Right hindlimb (tissue), 1 donor: ENCODE data around the gene CAP1.
A peak's percentile ranks its signal among the peaks of the same experiment; 100 is the strongest.
"Not testable (repeated sequence)": the region's sequence is repeated elsewhere in the genome, so short reads cannot be mapped to it uniquely, and the experiment has no call there.

ENCODE experiments used
- DNase-seq: peaks from one replicate; pipeline ENCODE4 v3.0.0-alpha.2; 2018

CAP1 gene, protein sequence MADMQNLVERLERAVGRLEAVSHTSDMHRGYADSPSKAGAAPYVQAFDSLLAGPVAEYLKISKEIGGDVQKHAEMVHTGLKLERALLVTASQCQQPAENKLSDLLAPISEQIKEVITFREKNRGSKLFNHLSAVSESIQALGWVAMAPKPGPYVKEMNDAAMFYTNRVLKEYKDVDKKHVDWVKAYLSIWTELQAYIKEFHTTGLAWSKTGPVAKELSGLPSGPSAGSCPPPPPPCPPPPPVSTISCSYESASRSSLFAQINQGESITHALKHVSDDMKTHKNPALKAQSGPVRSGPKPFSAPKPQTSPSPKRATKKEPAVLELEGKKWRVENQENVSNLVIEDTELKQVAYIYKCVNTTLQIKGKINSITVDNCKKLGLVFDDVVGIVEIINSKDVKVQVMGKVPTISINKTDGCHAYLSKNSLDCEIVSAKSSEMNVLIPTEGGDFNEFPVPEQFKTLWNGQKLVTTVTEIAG

DNA sequence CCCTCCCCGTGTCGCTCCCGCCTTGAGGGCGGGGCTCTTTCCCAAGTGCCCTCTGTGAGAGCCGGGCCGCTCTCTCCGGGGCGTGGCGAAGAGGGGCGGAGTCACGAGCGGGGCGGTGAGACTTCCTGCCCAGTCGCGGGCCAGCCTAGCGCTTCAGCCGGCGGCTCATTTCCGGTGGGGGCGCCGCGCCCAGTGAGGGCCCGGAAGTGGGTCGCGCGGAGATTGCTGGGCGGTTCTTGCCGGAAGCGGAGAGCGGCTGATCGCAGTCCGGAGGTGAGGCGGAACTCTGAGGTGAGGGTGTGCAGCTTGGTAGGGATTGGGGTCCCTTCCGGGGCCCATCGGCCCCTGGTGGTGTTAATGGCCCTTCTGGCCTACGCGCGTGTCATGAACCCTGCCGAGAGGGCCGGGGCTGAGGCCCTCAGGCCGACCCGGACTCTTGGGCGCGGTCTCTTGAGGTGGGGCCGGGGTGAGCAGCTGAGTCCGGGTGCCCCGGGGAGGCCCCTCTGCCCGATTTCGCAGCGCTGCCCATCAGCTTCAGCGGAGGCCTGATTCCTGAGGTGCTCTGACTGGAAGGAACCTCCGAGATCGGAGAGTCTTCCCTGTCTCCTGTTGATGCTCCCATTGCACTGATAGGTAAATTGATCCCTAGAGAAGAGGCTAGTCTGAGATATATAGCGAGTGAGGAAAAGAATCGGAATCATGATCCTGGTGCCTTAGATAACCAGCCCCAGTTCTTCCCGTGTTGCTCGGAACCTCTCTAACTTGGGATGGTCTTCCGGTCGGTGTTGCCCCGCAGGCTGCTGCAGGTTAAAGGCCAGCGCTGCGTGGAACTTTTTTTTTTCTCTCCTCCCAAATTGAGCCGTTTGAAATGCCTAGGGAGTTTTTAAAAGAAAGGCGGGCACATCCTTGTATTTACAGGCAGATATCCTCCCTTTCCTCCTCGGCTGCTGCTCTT lies at the start of gene CAP1:
Gene CAP1, plus strand, starts transcription at position 219 of the 955 bp plus-strand sequence. CDS start 18,618 bp downstream, outside the sequence.
- DNase-seq: peak; percentile 100

DNA sequence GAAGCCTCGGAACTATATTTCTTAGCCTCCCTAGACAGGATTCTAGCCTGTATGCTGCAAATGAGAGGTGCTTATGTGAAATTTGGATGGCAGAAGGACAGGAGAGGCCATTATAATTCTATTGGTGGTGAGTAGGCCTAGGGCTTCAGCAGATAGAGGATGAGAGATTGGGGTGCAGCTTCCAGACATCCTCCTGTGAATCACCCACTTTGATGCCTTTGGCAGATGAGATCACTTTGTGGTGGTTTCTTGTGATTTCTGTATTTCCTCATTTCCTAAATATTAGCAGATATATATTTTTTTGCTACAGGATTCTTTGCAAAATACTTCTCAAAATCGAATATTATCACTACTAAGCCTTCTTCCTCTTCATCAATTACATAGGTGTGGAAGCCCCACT lies 48.3 kb upstream of the CAP1 start:
- DNase-seq: no peak

DNA sequence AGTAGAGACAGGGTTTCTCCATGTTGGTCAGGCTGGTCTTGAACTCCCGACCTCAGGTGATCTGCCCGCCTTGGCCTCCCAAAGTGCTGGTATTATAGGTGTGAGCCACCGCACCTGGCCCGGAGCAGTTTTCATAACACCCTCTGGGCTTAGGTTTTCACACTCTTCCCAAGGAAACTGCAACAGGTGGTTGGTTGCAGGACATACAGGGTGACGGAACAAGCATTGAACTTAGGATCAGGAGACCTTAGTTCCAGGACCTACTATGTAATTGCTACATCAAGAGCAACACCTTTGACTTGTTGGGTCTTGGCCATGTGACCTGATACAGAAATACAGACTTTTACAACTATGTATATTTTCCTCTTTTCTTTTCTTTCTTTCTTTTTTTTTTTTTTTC lies 47.6 kb upstream of the CAP1 start:
- DNase-seq: no peak

DNA sequence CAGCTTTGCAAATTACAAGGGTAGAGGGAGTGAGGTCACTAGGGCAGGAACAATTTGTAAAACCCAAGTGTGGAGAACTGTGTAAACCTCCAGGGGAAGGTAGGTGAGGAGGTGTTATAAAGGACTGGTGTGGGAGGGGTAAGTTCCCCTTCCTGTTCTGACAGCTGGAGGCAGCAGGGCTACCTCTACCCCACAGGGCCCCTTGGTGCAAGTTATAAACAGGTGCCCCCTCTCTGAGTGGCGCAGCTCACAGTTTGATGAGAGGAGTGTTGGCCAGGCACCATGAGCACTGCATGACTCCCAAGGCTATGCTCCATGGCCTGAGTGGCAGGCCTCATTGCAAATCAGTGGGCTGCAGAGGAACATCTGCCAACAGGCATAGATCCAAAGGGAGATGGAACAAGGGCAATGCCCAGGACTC lies 44.5 kb upstream of the CAP1 start:
- no peak for DNase-seq

DNA sequence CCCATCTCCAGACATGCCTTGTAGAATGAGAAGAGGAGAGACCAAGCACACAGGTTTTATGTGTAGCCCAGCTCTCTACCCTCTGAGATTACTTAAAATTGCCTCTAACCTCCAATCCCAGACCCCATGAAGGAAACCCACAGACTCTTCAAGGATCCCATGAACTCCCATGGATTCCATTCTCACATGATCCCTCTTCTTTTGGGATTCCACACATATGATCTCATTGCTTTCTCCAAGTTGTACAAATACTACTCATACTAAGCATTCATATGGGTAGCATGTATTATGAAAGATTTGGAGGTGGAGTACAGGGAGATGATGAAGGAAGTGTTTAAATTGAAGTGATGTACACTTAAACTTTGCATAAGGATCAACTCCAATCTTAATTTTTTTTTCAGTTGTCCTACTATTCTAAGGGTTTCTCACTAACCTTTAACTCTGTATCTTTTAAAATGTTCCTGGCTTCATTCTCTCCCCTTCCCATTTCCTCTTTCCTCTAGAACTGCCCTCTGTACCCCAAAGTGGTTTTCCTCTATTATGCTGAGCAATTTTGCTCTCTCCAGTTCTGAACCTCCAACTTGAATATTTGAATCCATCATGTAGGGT lies 44.0 kb upstream of the CAP1 start:
- DNase-seq: no peak

DNA sequence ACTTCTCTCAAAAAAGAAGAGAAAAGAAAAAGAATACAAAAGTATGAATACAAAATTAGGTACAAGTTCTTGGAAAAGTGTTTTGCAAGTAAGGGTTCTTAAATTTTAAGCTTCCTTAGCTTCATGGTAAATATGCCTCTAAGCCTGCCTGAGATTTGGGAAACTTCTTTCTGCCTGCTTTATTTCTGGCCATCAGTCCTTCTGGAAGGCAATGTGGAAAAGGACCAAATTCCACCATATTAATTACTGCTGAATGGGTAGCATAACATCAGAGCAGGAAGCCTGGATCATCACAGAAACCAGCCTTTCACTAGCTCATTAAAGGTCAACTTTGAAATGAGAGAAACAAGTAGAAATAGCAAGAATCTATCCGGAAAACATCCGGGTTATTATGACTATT lies 39.1 kb upstream of the CAP1 start:
- no peak for DNase-seq

DNA sequence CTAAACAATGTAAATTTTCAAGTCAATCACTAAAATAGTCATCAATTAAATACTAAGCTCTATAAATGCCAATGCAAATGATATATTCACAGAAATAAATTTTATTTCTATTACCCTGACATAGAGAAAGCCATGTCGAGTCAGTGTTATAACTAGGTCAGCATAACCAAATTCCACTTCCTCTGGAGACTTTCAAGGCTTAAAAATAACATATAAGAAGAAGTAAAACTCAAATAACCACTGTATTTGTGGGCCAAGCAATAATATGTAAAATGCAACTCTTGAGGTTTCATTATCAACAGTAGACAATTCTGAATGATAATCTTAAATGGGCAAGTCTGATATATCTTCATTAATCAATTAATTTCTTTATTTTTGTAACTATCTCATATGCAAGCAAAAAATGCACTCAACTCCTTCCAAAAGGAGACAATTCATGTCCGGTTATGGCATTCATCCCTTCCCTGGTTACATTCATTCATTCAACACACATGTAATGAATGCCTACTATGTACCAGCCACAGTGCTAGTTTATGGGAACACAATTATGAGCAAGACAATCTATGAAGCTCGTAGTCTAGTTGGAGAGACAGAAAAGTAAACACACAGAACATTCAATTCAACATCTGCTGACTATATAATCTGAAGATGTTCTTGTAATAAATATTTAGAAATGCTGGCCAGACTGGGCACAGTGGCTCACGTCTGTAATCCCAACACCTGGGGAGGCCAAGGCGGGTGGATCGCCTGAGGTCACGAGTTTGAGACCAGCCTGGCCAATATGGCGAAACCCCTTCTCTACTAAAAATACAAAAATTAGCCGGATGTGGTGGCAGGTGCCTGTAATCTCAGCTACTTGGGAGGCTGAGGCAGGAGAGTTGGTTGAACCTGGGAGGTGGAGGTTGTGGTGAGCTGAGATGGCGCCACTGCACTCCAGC lies 37.1 kb upstream of the CAP1 start:
- no peak for DNase-seq

DNA sequence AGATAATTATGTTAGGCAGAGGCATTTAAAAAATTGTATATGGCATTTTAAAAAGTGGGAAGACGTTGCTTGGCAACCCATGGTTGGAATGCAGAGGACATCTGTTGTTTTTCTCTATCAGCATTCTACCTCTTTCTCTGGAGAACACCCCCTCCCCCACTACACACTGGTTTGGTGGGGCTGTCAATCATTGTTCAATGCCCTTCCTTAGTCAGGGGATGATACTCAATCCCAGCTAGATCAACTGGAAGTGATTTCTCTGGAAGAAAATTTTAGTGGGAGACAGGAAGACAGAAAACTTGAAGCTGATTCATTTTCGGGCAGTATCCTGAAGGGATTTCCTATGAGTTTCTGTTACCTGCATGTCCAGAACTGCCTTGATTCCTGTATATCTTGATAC lies 35.7 kb upstream of the CAP1 start:
- DNase-seq: no peak

DNA sequence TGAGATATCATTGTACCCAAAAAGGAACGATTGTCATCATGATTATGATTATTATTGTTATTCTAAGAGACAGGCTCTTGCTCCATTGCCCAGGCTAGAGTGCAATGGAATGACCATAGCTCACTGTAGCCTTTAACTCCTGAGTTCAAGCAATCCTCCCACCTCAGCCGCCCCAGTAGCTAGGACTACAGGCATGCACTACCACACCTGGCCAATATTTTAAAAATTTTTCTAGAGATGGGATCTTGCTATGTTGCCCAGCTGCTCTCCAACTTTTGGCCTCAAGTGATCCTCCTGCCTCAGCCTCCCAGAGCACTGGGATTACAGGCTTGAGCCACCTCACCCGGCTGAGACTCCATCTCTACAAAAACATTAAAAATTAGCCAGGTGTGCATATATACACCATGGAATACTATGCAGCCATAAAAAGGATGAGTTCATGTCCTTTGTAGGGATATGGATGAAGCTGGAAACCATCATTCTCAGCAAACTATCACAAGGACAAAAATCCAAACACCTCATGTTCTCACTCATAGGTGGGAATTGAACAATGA lies 33.0 kb upstream of the CAP1 start:
- DNase-seq: not testable (repeated sequence)

DNA sequence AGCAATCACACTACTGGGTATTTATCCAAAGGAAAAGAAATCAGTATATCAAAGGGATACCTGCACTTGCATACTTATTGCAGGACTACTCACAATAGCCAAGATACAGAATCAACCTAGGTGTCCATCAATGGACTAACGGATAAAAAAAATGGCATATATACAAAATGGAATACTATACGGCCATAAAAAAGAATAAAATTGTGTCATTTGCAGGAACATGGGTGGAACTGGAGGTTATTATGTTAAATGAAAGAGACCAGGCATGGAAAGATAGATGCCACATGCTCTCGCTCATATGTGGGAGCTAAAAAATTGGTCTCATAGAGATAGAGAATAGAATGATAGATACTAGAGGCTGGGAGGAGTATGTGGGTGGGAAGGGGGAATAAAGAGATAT lies 29.3 kb upstream of the CAP1 start:
- no peak for DNase-seq

DNA sequence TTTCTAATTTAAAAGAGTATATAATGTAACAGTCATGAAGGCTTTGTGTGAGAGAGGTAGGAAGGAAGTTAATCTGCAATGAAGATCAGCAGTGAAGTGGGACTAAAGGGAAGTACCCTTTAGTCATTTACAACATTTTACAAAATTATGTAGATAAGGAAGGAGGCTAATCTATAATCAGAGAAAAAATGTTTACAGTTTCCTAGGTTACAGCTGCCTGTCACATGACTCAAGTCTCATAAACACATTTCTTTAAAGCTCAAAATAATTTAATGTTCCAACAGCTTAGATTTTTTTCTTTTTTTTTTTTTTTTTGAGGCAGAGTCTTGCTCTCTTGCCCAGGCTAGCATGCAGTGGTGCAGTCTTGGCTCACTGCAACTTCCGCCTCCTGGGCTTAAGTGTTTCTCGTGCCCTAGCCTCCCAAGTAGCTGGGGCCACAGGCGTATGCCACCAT lies 26.2 kb upstream of the CAP1 start:
- no peak for DNase-seq

DNA sequence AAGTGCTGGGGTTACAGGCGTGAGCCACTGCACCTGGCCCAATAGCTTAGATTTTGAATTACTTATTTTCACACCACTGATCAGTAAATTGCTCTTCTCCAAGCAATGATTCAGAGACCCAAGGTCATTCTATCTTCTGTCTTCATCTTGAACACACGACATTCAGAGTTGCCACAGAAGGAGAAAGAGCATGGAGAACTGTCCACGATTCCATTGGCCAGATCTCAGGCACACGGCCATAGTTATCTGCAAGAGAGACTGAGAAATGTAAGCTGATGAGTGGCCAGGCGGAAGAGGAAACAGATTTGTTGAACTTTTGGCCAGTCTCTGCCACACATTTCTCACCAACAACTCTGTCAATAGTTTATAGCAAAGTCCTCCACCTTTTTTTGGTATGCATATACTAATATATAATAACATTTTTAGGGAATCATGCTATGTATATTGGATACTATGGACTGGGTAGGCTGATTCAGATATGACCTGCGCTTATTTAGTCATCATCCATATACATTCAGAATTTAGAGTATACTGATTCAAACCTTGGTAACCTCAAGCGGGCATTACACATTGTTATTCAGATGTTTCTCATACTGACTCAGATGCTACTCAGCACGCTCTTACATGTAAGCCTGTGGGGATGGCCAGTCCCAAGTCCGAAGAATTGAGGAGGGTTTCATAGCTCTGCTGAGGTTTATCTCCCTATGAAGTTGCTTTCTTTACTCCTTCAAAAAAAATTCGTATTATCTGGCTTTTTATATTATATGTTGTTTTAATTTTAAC lies 25.5 kb upstream of the CAP1 start:
- DNase-seq: no peak

DNA sequence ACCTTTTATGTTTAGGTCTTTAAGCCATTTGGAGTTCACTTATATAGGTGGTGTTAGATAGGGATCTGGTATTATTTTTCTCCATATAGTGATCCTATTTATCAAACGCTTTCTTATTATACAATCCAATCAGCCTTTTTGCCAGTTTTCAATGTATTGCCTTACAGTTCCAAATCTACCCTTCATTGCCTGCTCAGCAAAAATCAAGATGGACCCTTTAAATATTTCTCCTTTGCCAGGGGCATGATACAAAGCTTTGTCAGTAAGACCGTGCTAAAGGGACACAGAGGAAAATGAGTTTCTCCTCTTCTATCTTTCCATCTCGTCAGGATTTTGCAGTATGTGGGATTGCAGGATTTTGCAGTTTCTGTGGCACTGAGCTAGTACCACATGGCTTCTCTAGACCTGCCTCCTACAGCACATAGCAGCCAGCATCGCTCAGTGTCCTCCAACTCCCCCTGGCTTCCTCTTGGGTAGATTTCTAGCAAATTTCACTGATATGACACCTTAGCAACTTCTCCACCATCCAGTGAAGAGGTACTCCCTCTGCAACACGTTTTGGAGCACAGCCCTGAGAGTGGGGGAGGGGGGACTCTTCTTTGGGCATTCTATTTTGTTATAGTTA lies 22.5 kb upstream of the CAP1 start:
- DNase-seq: no peak

DNA sequence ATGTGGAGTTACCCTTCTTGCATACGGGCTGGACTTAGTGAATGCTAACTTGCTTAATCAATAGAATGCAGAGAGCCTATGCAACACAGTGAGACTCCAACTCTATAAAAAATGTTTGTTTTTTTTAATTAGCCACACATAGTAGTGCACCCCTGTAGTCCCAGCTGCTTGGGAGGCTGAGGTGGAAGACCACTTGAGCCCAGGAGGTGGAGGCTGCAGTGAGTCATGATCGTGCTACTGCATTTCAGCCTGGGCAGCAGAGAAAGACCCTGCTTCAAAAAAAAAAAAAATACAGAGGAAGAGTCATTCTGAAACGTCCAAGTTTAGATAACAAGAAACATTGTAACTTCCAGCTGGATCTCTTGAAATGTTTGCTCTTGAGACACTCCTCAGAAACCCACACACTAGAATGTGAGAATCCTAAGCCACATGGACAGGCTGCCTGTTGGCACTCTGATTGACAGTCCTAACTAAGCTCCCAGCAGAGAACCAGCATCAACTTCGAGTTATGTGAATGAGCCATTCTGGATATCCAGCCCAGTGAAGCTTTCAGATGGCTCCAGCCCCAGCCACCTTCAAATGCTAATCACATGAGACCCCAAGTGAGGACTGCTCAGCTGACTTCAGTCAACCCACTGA lies 20.0 kb upstream of the CAP1 start:
- DNase-seq: no peak

DNA sequence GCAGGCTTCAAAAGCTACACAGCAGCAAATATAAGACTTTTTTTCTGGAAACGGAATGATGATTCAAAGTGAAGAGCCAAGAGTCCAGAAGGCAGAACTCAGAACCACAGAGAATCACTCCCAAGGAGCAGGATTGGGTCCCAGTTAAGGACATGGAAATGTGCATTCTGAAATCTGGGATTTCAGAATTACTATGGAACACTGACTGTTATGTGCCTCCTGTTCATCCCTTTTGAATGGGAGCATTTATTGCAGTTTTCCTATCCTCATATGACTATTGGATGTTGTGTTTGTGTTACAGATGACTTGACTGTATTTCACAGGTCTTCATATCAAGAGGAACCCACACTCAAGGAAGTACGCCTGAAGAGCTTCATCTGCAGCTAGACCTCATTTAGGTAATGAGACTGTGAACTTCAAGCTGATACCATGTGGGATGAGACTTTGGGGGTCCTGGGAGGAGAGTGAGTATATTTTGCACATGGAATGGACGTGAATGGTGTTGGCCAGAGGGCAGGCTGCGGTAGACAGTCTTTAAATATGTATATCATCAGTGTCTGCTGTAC lies 17.1 kb upstream of the CAP1 start:
- no peak for DNase-seq

DNA sequence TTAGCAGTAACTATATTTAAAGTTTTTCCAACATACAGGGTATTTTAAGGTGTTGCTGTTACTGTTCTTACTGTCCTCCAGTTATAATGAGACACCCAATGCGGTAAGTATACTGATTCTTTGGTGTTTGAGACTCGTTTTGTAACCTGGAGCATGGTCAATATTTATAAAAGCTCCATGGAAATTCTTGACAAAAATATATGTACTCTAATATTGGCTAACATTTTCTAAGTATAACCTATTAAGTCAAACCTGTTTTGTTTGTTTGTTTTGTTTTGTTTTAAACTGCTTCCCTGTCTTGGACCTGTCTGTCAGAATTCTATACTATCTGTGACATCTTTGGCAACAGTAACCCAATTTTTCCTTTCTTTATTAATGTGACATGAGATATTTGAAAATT lies 15.9 kb upstream of the CAP1 start:
- DNase-seq: no peak

DNA sequence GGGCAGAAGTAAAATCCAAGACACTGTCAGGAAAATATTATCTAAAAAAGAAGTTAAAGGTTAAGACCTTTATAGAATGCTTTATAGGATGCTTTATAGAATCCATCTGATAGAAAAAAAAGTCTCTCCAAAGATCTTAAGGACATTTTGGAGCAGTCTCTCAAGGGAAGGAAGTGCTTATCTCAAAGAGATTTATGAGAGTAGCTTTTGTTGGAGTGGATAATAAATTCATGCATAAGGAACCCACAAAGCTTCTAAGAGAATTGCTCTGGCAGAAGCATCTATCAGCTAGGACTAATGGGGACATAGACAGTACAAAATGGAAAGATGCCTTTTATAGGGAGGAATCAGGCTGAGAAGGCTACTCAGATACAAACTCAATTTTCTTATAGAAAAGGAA lies 12.9 kb upstream of the CAP1 start:
- no peak for DNase-seq

DNA sequence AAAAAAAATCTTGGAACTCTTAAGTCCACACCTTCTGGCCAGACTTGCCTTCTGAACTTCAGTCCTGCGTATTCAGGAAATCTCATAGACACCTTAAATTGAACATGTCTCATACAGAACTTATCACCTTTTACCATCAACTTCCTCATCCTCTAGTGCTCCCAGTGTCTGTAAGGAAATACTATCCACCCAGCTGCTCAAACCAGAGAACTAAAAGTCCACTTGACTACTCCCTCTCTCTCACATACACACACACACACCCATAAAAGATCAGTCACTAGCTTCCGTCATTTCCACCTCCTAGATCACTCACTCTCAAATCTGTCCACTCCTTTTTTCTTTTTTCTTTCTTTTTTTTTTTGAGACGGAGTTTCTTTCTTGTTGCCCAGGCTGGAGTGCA lies 10.9 kb upstream of the CAP1 start:
- DNase-seq: no peak

DNA sequence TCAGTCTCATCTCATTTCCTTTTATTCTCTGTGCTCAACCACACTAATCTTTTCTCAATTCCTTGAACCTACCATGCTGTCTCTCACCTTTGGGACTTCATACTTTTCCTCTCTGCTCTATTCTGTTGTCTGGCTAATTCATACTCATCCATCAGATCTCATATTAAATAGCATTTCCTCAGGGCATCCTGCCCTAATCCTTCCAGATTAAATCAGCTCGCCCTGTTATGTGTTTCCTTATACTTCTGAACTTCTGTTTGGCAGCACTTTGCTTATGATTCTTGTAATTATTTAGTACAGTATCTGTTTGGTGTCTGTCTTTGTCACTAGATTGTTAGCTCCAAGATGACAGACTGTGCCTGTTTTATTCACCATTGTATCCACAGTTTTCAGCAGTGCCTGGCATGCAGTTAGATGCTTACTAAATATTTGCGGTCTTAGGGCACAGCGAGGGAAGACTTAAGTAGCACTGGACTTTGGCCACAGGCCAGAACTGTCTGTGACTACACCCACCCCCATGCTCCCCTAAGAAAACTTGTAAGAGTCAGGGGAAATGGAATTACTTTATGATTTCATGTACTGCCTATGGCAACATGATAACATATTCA lies 9.9 kb upstream of the CAP1 start:
- no peak for DNase-seq
